Natural killer cell (primary cell): ENCODE results near the gene TMEM254. TPM values are rescaled to one million over a fixed set of nuclear protein-coding genes. Genes with fewer than 3 reads are reported as not detected.
"Not testable (repeated sequence)": the region's sequence is repeated elsewhere in the genome, so short reads cannot be mapped to it uniquely, and the experiment has no call there.

Source experiments
- ATAC-seq, 3 donors: fragments of 150-1000 bp in 2 of 3; fragments of 200-7000 bp in 1 of 3; cut with Tn5 transposase; 1 replicate in 1 of 3; 2 replicates in 2 of 3; pipeline ENCODE4 v1.10.0; 2021; ENCODE audit warnings: mild to moderate bottlenecking in 2 of 3, moderate library complexity in 2 of 3
- DNase-seq, 2 donors: peaks; one replicate each; pipeline versions ENCODE4 v3.0.0 to v3.0.0-alpha.2; 2013 to 2021; ENCODE audit warnings: mixed read lengths in 1 of 2
- H3K27ac ChIP-seq: one replicate; pipeline ENCODE4 v1.5.1; 2013; ENCODE audit warnings: mild to moderate bottlenecking, low read length
- H3K27me3 ChIP-seq: one replicate; pipeline ENCODE4 v1.6.1; 2013; ENCODE audit warnings: low read length; ENCODE audit not compliant: control insufficient read depth, insufficient read depth
- H3K36me3 ChIP-seq: one replicate; pipeline ENCODE4 v1.6.1; 2013; ENCODE audit warnings: low read length; ENCODE audit not compliant: control insufficient read depth, insufficient read depth
- H3K4me1 ChIP-seq: one replicate; pipeline ENCODE4 v1.6.1; 2013; ENCODE audit warnings: low read length; ENCODE audit not compliant: control insufficient read depth, insufficient read depth
- H3K4me3 ChIP-seq: one replicate; pipeline ENCODE4 v1.5.1; 2013; ENCODE audit warnings: low read length
- H3K9me3 ChIP-seq: one replicate; pipeline ENCODE4 v1.6.1; 2013; ENCODE audit warnings: low read length; ENCODE audit not compliant: control insufficient read depth, insufficient read depth
- H3K27ac Mint-ChIP-seq, 2 donors: one replicate each; pipeline ENCODE4 v1.8.0; 2022; ENCODE audit warnings: mild to moderate bottlenecking in 2 of 2, mixed read lengths in 2 of 2, moderate library complexity in 1 of 2
- H3K27me3 Mint-ChIP-seq, 2 donors: one replicate each; pipeline ENCODE4 v1.8.0; 2022; ENCODE audit warnings: low read depth in 2 of 2, mixed read lengths in 2 of 2
- H3K36me3 Mint-ChIP-seq: one replicate; pipeline ENCODE4 v1.8.0; 2022; ENCODE audit warnings: mixed read lengths
- H3K4me1 Mint-ChIP-seq, 2 donors: one replicate each; pipeline ENCODE4 v1.8.0; 2022; ENCODE audit warnings: mixed read lengths in 2 of 2
- H3K4me3 Mint-ChIP-seq: one replicate; pipeline ENCODE4 v1.8.0; 2022; ENCODE audit warnings: mild to moderate bottlenecking, moderate library complexity, mixed read lengths
- H3K9me3 Mint-ChIP-seq, 2 donors: one replicate each; pipeline ENCODE4 v1.8.0; 2022; ENCODE audit warnings: mixed read lengths in 2 of 2
- WGBS: methylation state at CpG from one replicate; pipeline ENCODE4 v1.1.7; 2013; ENCODE audit warnings: missing lambda C conversion rate; ENCODE audit not compliant: insufficient coverage; 5-methylcytosine and 5-hydroxymethylcytosine counted together
- intact Hi-C: fragments of 100-400 bp; cut with micrococcal nuclease; formaldehyde crosslinking; loops from one replicate; pipeline ENCODE4 v1.14.2; 2022
- total RNA-seq, 4 donors: library from RNA; stranded (reverse); fragments of 120-200 nt in 1 of 4; gene quantifications; one replicate each; pipeline versions ENCODE4 v1.2.3 to v1.2.4, GENCODE V29; 2013 to 2022
- TF ChIP-seq, protein P1 (sequence below): fragments of 200-600 bp; IDR thresholded peaks from one replicate; pipeline ENCODE4 v1.8.0; 2022; ENCODE audit warnings: antibody characterized with exemption

The TMEM254 gene
- total RNA-seq, 3 donors from 2014 or later (not counting 1 experiment from before 2014, with no cell fraction given) = 7.1 to 11.1 (median 10.3) TPM

DNA sequence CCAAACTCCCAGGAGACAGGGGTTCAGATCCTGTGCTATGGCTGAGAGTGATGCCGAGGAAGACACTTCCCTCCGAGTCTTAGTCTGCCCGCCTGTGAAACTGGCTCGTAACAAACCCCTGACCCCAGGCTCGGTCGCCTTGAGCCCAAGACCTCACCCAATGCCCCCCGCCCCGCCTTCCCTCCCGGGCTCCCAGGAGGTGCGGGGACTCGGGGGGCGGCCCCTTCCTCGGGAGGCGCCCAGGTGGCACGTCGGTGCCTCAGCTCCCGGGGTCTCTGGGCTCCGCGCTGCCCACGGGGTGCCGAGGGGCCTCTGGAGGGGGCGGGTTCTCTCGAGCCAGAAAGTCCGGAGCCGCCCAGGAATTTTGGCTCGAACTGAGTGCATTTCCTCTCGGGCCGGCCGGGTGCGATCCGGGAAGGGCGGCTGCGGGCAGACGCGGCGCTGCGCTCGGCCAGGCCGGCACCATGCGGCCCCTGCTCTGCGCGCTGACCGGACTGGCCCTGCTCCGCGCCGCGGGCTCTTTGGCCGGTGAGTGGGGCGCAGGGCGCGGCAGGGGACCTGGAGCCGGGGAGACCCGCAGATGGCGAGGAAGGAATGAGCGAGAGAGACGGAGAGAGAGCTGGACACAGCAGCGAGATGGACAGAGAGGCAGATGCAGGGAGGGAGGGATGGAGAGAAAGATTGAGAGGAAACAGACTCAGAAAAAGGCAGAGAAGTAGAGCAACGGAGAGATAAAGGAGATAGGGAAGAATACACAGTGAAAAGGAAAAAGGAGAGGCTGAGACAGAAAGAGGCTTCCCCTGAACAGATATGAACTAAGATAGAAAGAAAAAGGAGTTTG lies 54.1 kb downstream of the TMEM254 start, which contains the start of gene PLAC9:
Gene PLAC9, plus strand, starts transcription at position 432 of the 841 bp plus-strand sequence. Its CDS starts 33 bp downstream, at position 465.
- H3K9me3 Mint-ChIP-seq = no peaks in the 10 kb centered on the region
- no peak within 1 kb of the TSS for H3K27ac Mint-ChIP-seq
- TF ChIP-seq, protein P1, sequence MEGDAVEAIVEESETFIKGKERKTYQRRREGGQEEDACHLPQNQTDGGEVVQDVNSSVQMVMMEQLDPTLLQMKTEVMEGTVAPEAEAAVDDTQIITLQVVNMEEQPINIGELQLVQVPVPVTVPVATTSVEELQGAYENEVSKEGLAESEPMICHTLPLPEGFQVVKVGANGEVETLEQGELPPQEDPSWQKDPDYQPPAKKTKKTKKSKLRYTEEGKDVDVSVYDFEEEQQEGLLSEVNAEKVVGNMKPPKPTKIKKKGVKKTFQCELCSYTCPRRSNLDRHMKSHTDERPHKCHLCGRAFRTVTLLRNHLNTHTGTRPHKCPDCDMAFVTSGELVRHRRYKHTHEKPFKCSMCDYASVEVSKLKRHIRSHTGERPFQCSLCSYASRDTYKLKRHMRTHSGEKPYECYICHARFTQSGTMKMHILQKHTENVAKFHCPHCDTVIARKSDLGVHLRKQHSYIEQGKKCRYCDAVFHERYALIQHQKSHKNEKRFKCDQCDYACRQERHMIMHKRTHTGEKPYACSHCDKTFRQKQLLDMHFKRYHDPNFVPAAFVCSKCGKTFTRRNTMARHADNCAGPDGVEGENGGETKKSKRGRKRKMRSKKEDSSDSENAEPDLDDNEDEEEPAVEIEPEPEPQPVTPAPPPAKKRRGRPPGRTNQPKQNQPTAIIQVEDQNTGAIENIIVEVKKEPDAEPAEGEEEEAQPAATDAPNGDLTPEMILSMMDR = no peak
- peaks cover 18 to 39% of the 10 kb centered on the region in 2 donors for H3K27me3 Mint-ChIP-seq
- H3K4me3 Mint-ChIP-seq = no peak within 1 kb of the TSS
- H3K27ac ChIP-seq = no peak within 1 kb of the TSS
- no peaks in the 10 kb centered on the region for H3K9me3 ChIP-seq
- H3K27me3 ChIP-seq = peaks cover 4% of the 10 kb centered on the region
- H3K36me3 ChIP-seq = no peaks in the 10 kb centered on the region
- no peaks in the 10 kb centered on the region for H3K36me3 Mint-ChIP-seq
- no peak within 1 kb of the TSS for H3K4me3 ChIP-seq
- no peaks in the 10 kb centered on the region for H3K4me1 Mint-ChIP-seq
- 7% methylated on average over 58 of the region's 58 CpGs for WGBS
- intact Hi-C loops = no loop called here
- no peaks in the 10 kb centered on the region for H3K4me1 ChIP-seq
- no peak for DNase-seq
- ATAC-seq = no peak

DNA sequence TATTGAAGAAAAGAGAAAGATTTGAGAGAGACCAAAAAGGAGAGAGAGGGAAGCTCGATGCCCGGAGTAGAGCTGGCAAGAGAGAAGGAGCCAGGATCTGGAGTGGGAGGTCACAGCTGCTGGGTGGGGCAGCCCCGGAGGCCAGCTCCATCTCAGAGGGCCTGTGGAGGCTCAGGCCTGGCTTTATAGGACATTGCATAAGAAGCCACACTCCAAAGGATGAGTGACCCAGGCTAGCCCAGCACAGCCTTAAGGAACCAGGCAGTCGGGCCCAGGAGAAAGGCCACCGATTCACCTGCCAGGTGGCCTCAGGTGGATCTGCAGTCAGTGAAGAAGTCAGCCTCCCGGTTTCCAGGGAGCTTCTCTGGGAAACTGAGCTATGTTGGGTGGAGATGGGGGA lies 54.7 kb downstream of the TMEM254 start:
- Histone ChIP-seq H3K27ac (no peak overlapping the region), H3K27me3 (peaks cover 4% of the 10 kb centered on the region), H3K4me1 (no peaks in the 10 kb centered on the region), H3K4me3 (no peak overlapping the region), H3K9me3 (no peaks in the 10 kb centered on the region), H3K36me3 (no peaks in the 10 kb centered on the region)
- no peaks in the 10 kb centered on the region for H3K36me3 Mint-ChIP-seq
- DNase-seq (no peak), ATAC-seq (no peak)
- no peaks in the 10 kb centered on the region for H3K9me3 Mint-ChIP-seq
- peaks cover 21 to 39% of the 10 kb centered on the region in 2 donors for H3K27me3 Mint-ChIP-seq
- no peak overlapping the region for H3K27ac Mint-ChIP-seq
- TF ChIP-seq, protein P1 = no peak
- intact Hi-C loops = no loop called here
- no peaks in the 10 kb centered on the region for H3K4me1 Mint-ChIP-seq
- H3K4me3 Mint-ChIP-seq = no peak overlapping the region
- 67% methylated on average over 6 of the region's 6 CpGs for WGBS

DNA sequence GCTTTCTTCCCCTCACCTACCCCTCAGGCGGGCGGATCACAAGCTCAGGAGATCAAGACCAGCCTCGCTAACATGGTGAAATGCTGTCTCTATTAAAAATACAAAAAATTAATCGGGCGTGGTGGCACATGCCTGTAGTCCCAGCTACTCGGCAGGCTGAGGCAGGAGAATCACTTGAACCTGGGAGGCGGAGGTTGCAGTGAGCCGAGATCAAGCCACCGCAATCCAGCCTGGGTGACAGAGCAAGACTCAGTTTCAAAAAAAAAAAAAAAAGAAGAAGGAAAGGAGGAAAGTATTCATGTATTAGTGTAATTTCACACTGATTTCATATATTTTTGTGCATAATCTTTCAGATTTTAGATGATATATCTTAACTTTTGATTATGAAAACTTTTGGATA lies 55.2 kb downstream of the TMEM254 start:
- H3K4me3 Mint-ChIP-seq, H3K4me1 ChIP-seq, H3K4me3 ChIP-seq, H3K27ac ChIP-seq, H3K4me1 Mint-ChIP-seq, H3K27ac Mint-ChIP-seq, ATAC-seq, H3K27me3 ChIP-seq, intact Hi-C loops, H3K9me3 ChIP-seq, DNase-seq, H3K9me3 Mint-ChIP-seq, H3K36me3 Mint-ChIP-seq, H3K36me3 ChIP-seq: not testable (repeated sequence)
- 90% methylated on average over 9 of the region's 9 CpGs for WGBS
- peaks cover 23 to 39% of the 10 kb centered on the region in 2 donors for H3K27me3 Mint-ChIP-seq

DNA sequence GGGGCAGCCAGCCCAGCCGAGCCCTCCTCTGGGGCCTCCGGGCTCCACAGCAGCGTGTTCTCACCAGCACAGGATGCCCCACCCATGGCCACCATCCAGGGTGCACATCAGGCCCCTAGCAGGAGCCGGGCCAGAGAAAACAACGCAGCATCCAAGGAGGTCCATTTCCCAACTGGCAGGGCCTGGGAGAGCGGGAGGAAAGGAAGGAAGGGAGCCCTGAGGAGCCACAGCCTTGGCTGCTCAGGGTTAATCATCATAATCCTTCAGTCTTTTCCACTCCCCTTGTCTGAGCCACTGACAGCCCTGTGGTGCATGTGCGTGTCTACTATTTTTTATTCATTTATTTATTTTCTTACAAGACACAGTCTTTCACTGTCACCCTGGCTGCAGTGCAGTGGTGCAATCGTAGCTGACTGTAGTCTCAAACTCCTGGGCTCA lies 57.7 kb downstream of the TMEM254 start:
- Mint-ChIP-seq H3K4me1 (no peaks in the 10 kb centered on the region), H3K9me3 (no peaks in the 10 kb centered on the region), H3K27ac (no peak overlapping the region), H3K4me3 (no peak overlapping the region), H3K36me3 (no peaks in the 10 kb centered on the region), H3K27me3 (peaks cover 33 to 43% of the 10 kb centered on the region in 2 donors)
- Histone ChIP-seq H3K4me1 (no peaks in the 10 kb centered on the region), H3K4me3 (no peak overlapping the region), H3K9me3 (no peaks in the 10 kb centered on the region), H3K27me3 (peaks cover 4% of the 10 kb centered on the region), H3K27ac (no peak overlapping the region), H3K36me3 (no peaks in the 10 kb centered on the region)
- intact Hi-C loops = no loop called here
- 77% methylated on average over 8 of the region's 8 CpGs for WGBS
- DNase-seq = no peak
- ATAC-seq = no peak
- TF ChIP-seq, protein P1 = no peak
